Fibroblast of the aortic adventitia (primary cell): ENCODE results near the gene IMMP2L. TPM values are rescaled to one million over a fixed set of nuclear protein-coding genes. Genes with fewer than 3 reads are reported as not detected.

Experiments used
- DNase-seq: peaks from one replicate; pipeline ENCODE4 v3.0.0-alpha.2; 2010; ENCODE audit warnings: low read depth
- H3K4me3 ChIP-seq: 2 replicates; pipeline ENCODE4 v1.5.1; 2011; ENCODE audit warnings: low read depth, mild to moderate bottlenecking, control low read depth, low read length, moderate library complexity
- CTCF ChIP-seq: IDR thresholded peaks from 2 replicates; pipeline ENCODE4 v1.5.1; 2011; ENCODE audit warnings: mild to moderate bottlenecking, low read length, control low read depth, inconsistent platforms; ENCODE audit not compliant: insufficient read depth
- total RNA-seq: library from RNA; depleted of rRNA; stranded (reverse); fragments of >200 nt; gene quantifications from 2 replicates; pipeline ENCODE4 v1.2.3, GENCODE V29; 2012; ENCODE audit warnings: low replicate concordance

IMMP2L gene
- total RNA-seq, 1 donor = 9.9 TPM

- DNase-seq = no peak
- no peak overlapping the region for H3K4me3 ChIP-seq
- no peak for TF ChIP-seq CTCF
These were observed 558.4 kb downstream of the IMMP2L start for GRCh38 chr7:111003883-111004282.

GRCh38 chr7:110994028-110994967 is 568.0 kb downstream of the IMMP2L start:
- no peak for DNase-seq
- no peak for TF ChIP-seq CTCF
- no peak overlapping the region for H3K4me3 ChIP-seq

- TF ChIP-seq CTCF = no peak
- no peak overlapping the region for H3K4me3 ChIP-seq
- peak; percentile 11 for DNase-seq
These were observed 573.3 kb downstream of the IMMP2L start for GRCh38 chr7:110988890-110989501.

GRCh38 chr7:110988348-110988747 is 573.9 kb downstream of the IMMP2L start:
- no peak for DNase-seq
- no peak overlapping the region for H3K4me3 ChIP-seq
- no peak for TF ChIP-seq CTCF

- no peak for TF ChIP-seq CTCF
- H3K4me3 ChIP-seq = no peak overlapping the region
- DNase-seq = no peak
These were observed 575.1 kb downstream of the IMMP2L start for GRCh38 chr7:110987127-110987693.

GRCh38 chr7:110983822-110984456 is 578.4 kb downstream of the IMMP2L start:
- no peak overlapping the region for H3K4me3 ChIP-seq
- TF ChIP-seq CTCF = no peak
- DNase-seq = no peak
